ENCODE data around the gene BCL7A.

The BCL7A gene

DNA sequence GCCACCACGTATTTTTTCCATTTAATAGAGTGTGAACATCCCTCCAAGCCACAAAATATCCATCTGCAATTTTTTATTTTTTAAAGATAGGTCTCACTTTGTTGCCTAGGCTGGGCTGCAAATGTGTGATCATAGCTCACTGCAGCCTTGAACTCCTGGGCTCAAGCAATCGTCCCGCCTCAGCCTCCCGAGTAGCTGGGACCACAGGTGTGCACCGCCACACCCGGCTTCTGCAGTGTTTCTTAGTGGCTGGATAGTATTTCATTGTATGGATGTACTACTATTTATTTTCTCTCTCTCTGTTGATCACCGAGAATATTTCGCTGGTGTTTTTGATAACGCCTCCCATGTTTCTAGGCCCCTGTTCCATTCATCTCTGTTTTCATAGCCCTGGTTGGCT, 74.3 kb downstream of the BCL7A start:
- no peak overlapping the region for H3K4me3 ChIP-seq (ENCODE audit: low read length)
- H3K79me2 ChIP-seq (ENCODE audit: control insufficient read depth, low read length) = peaks cover 93% of the 10 kb centered on the region
- TF ChIP-seq CTCF (IDR thresholded peaks at IDR 0.05; ENCODE audit: low read depth, low read length, poor library complexity, severe bottlenecking) (no peak), EZH2phosphoT487 (IDR thresholded peaks at IDR 0.05; ENCODE audit: borderline replicate concordance, low read length) (no peak)
- no peak overlapping the region for H3K27ac ChIP-seq (ENCODE audit: low read depth, low read length)
- H3K9me2 ChIP-seq (replicated peaks; ENCODE audit: control insufficient read depth, low read length) = no peaks in the 10 kb centered on the region
- H3K36me3 ChIP-seq (ENCODE audit: control insufficient read depth, low read length) = peaks cover 3% of the 10 kb centered on the region; the same call in 1 of the 2 replicates
- H4K20me1 ChIP-seq (ENCODE audit: control insufficient read depth, insufficient read depth, low read depth, low read length) = peaks cover 19% of the 10 kb centered on the region; the same call in 1 of the 2 replicates
- no peak overlapping the region for H3K4me2 ChIP-seq (ENCODE audit: low read length)
- H3K27me3 ChIP-seq (ENCODE audit: control insufficient read depth, low read length) = no peaks in the 10 kb centered on the region
- H3K4me1 ChIP-seq (ENCODE audit: control insufficient read depth, low read length) = peaks cover 11% of the 10 kb centered on the region
- peaks cover 5% of the 10 kb centered on the region; the same call in 1 of the 2 replicates for H3K9me3 ChIP-seq (ENCODE audit: control insufficient read depth, insufficient read depth, low read length)
- H3F3A ChIP-seq (ENCODE audit: control insufficient read depth, insufficient read depth) = peaks cover 17% of the 10 kb centered on the region

DNA sequence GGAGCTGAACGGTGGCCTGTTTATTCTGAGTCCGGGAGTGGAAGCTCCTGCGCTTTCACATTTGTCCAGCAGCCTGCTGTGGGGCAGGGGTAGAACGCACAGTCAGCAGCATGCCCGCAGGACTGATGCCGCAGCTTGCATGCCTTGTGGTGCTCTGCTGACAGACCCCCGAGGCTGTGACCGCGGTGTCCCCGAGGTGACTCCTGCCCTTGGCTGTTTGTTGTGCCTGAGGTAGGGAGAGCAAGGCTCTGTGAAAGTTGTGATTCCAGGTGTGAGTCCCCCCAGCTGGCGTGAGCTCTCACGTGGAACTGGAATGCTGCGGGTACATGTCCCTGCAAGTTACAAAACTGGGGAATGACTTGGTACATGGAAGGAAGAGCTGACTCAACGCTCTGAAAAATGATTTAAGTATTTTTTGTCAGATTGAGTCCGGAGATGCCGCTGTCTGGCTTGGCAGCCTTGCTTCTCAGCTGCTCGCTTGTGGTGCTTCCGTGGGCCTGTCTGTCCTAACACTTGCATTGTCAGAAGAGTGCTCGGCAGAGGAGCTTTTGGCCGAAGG, 75.0 kb downstream of the BCL7A start:
- no peak overlapping the region for H3K4me3 ChIP-seq (ENCODE audit: low read length)
- peaks cover 11% of the 10 kb centered on the region for H3K4me1 ChIP-seq (ENCODE audit: control insufficient read depth, low read length)
- H3K27ac ChIP-seq (ENCODE audit: low read depth, low read length) = no peak overlapping the region
- peaks cover 17% of the 10 kb centered on the region for H3F3A ChIP-seq (ENCODE audit: control insufficient read depth, insufficient read depth)
- H3K9me3 ChIP-seq (ENCODE audit: control insufficient read depth, insufficient read depth, low read length) = peaks cover 5% of the 10 kb centered on the region; the same call in 1 of the 2 replicates
- H3K79me2 ChIP-seq (ENCODE audit: control insufficient read depth, low read length) = peaks cover 88% of the 10 kb centered on the region
- no peaks in the 10 kb centered on the region for H3K27me3 ChIP-seq (ENCODE audit: control insufficient read depth, low read length)
- peaks cover 19% of the 10 kb centered on the region; the same call in 1 of the 2 replicates for H4K20me1 ChIP-seq (ENCODE audit: control insufficient read depth, insufficient read depth, low read depth, low read length)
- TF ChIP-seq EZH2phosphoT487 (IDR thresholded peaks at IDR 0.05; ENCODE audit: borderline replicate concordance, low read length) (no peak), CTCF (IDR thresholded peaks at IDR 0.05; ENCODE audit: low read depth, low read length, poor library complexity, severe bottlenecking) (no peak)
- no peak overlapping the region for H3K4me2 ChIP-seq (ENCODE audit: low read length)
- no peaks in the 10 kb centered on the region for H3K36me3 ChIP-seq (ENCODE audit: control insufficient read depth, low read length)
- H3K9me2 ChIP-seq (replicated peaks; ENCODE audit: control insufficient read depth, low read length) = no peaks in the 10 kb centered on the region

GRCh38 chr12:122097584-122097926, 75.9 kb downstream of the BCL7A start:
- peaks cover 11% of the 10 kb centered on the region for H3K4me1 ChIP-seq (ENCODE audit: control insufficient read depth, low read length)
- no peaks in the 10 kb centered on the region for H3K36me3 ChIP-seq (ENCODE audit: control insufficient read depth, low read length)
- H3K27ac ChIP-seq (ENCODE audit: low read depth, low read length) = no peak overlapping the region
- no peak for TF ChIP-seq EZH2phosphoT487 (IDR thresholded peaks at IDR 0.05; ENCODE audit: borderline replicate concordance, low read length)
- no peak for TF ChIP-seq CTCF (IDR thresholded peaks at IDR 0.05; ENCODE audit: low read depth, low read length, poor library complexity, severe bottlenecking)
- no peak overlapping the region for H3K4me2 ChIP-seq (ENCODE audit: low read length)
- H3K9me2 ChIP-seq (replicated peaks; ENCODE audit: control insufficient read depth, low read length) = no peaks in the 10 kb centered on the region
- peaks cover 18% of the 10 kb centered on the region; the same call in 1 of the 2 replicates for H4K20me1 ChIP-seq (ENCODE audit: control insufficient read depth, insufficient read depth, low read depth, low read length)
- no peak overlapping the region for H3K4me3 ChIP-seq (ENCODE audit: low read length)
- no peaks in the 10 kb centered on the region for H3K27me3 ChIP-seq (ENCODE audit: control insufficient read depth, low read length)
- H3F3A ChIP-seq (ENCODE audit: control insufficient read depth, insufficient read depth) = peaks cover 14% of the 10 kb centered on the region
- peaks cover 5% of the 10 kb centered on the region; the same call in 1 of the 2 replicates for H3K9me3 ChIP-seq (ENCODE audit: control insufficient read depth, insufficient read depth, low read length)
- peaks cover 84% of the 10 kb centered on the region for H3K79me2 ChIP-seq (ENCODE audit: control insufficient read depth, low read length)
